NCI-H2081 treated with DMSO at 0.1 percent for 48 hours (cell line): ENCODE data around the gene FZR1.
"Not testable (repeated sequence)": the region's sequence is repeated elsewhere in the genome, so short reads cannot be mapped to it uniquely, and the experiment has no call there.

ENCODE experiments used
- DNase-seq: peaks from one replicate; lab custom pipeline; 2025; lab: John Stamatoyannopoulos, UW

Gene FZR1

GRCh38 chr19:3496392-3497273 is 9.5 kb upstream of the FZR1 start:
- DNase-seq = no peak

- DNase-seq = no peak
Observed at GRCh38 chr19:3497757-3498520, 8.2 kb upstream of the FZR1 start.

GRCh38 chr19:3499738-3500428 is 6.2 kb upstream of the FZR1 start:
- DNase-seq = no peak

GRCh38 chr19:3500429-3501101 is 5.5 kb upstream of the FZR1 start, which contains the start of gene DOHH:
Gene DOHH (minus strand): TSS chr19:3500674. CDS start chr19:3496814, 3,860 bp downstream.
- peak; percentile 91 for DNase-seq

- DNase-seq = no peak
Observed at GRCh38 chr19:3501780-3502179, 4.3 kb upstream of the FZR1 start.

GRCh38 chr19:3503036-3503572 is 3.0 kb upstream of the FZR1 start:
- no peak for DNase-seq

- DNase-seq = no peak
Observed at GRCh38 chr19:3504735-3505134, 1.4 kb upstream of the FZR1 start.

- no peak for DNase-seq
Observed at GRCh38 chr19:3506384-3507340, 551 bp downstream of the FZR1 start.

- no peak for DNase-seq
Observed at GRCh38 chr19:3507371-3508120, 1.4 kb downstream of the FZR1 start.

- DNase-seq = not testable (repeated sequence)
Observed at GRCh38 chr19:3508121-3508661, 2.1 kb downstream of the FZR1 start.

- no peak for DNase-seq
Observed at GRCh38 chr19:3508771-3509535, 2.8 kb downstream of the FZR1 start.

- no peak for DNase-seq
Observed at GRCh38 chr19:3509566-3509989, 3.5 kb downstream of the FZR1 start.

- DNase-seq = no peak
Observed at GRCh38 chr19:3510727-3511126, 4.6 kb downstream of the FZR1 start.

- DNase-seq = no peak
Observed at GRCh38 chr19:3511506-3512251, 5.6 kb downstream of the FZR1 start.

GRCh38 chr19:3512562-3513228 is 6.6 kb downstream of the FZR1 start:
- DNase-seq = no peak

- DNase-seq = no peak
Observed at GRCh38 chr19:3513229-3514140, 7.4 kb downstream of the FZR1 start.
